NCI-H2171 (cell line): ENCODE results near the gene GSK3B.

ENCODE experiments used
- DNase-seq: peaks from one replicate; lab custom pipeline; 2025; lab: John Stamatoyannopoulos, UW

GSK3B gene

DNA sequence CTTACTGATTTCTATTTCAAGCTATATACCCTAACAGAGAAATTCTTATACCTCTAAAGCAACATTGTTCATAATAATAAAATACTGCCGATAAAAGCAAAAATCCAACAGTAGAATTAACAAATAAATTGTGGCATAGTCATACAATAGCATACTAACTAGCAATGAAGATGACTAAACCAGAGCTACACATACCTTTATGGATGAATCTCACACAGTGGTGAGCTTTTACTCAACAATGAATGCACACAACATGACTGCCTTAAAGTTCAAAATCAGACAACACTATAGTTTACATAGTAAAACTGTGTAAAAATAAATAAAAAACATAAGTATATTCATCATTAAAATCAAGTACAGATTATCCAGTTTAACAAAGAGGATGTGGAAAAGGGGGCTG lies 213.3 kb downstream of the GSK3B start:
- no peak for DNase-seq

DNA sequence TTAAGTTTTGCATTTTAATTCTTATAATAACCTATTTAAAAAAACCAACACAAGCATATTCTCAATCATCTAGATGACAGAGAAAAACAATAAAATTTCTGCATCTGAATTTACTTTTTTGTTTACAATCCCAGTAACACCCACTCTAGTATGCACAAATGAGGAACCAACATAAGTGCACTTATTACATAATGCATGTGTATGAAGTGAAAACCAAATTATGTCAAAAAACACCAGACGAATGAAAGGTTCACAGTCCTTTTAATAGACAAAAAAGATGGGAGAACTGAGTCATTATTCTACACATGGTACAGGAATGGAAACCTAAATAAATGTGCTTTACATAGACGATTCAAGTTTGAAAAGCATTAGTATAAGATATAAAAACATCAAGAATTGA lies 220.6 kb downstream of the GSK3B start:
- no peak for DNase-seq

DNA sequence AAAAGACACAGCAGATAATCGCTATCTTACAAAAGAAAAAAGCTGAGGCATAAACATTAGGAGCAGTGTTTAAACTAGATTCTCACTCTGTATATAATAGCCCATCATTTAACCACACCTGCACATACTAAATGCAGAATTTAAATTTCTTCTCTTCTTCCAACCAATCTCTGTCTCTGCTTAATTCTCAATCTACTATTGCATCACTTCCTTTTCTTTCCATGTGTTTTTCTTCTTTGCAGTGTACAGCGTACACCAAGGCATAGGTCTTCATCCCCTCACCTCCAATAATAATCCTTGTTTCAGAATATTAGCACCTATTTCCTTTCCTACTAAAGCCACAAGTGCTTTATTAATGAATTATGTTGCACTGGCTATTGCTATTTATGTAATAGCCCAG lies 221.5 kb downstream of the GSK3B start:
- no peak for DNase-seq

DNA sequence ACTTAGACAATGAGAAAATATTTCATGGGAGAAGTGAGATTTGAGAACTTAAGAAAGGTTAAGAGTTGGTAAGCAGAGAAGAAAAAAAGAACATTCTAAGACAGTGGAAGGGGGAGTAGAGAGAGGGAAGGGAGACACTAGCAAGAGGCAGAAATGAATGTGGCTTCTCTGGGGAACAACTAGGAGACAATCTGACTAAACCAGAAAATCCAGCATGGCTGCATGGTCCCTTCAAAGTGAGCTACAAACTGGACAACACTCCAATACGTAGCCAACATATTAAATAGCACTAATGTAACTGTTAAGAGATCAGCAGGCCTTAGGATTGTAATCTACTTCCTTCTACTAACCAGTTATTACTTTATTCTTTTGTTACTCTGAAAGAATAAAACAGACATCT lies 222.7 kb downstream of the GSK3B start:
- DNase-seq, result no peak

DNA sequence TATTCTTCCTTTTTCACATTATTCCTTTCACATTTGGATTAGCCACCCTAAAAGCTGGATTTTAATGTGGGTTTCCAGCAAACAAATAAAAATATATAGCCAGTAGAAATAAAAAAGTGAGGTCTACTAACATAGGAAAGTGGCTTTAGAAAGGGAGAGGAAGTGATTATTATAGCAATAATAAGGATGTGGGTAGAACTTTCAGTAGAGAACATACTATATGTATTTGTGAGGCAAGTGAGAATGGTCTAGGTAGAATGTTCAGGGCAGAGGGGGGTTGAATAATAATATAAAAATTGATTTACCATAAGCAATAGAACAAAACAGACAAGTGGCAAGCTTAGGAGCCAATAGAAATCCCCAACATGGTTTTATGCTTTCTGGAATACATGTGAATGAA lies 223.7 kb downstream of the GSK3B start:
- no peak for DNase-seq

DNA sequence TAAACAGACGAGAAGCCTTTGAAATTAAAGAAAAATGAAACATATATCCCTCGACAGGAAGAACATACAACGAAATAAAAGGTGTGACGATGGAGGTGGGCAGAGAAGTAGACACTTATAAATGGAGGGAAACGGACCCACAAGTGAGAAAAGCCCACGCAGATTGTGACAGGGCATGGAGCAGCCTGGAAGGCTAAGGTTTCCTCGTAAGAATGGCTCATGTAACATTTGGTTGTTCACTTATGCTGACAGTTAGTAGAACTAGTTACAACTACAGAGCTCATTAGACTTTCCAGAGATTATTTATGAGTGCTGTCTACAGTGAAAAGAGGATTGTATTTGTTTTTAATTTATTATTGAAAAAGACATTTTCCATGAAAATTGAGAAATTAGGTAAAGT lies 229.8 kb downstream of the GSK3B start:
- no peak for DNase-seq

DNA sequence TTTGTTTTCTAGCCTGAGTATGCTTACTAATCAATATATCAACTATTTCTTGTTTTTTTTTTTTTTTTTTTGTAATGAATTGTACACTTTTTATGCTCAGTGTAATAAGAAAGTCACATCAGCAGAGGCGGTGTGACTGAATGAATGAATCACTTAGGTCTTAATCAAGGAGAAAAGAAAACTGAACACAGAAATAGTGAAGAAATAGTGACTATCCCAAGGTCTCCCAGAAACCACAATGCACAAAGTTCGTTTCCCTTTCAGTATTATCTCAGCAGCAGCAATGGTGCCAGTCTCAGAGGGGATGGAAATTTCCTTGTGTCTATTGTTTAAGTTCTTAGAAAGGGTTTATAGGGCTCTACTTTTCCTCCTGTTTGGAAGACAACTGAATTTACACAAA lies 231.6 kb downstream of the GSK3B start:
- DNase-seq, result no peak

DNA sequence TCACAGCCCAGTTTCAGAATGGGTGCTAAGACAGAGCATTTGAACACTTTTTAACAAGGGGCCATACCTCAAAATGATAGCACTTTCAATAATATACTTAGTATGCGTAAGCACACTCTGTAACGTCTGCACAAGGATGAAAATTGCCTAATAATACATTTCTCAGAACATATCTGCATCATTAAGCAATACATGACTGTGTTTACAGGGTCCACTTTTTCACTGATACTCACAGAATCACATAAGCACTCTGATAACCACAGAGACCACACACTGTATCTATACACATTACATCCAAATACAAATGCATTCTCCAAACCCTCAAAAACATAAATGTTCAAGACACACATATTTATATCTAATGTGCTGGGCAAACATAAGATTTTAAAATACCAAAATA lies 232.6 kb downstream of the GSK3B start:
- no peak for DNase-seq

DNA sequence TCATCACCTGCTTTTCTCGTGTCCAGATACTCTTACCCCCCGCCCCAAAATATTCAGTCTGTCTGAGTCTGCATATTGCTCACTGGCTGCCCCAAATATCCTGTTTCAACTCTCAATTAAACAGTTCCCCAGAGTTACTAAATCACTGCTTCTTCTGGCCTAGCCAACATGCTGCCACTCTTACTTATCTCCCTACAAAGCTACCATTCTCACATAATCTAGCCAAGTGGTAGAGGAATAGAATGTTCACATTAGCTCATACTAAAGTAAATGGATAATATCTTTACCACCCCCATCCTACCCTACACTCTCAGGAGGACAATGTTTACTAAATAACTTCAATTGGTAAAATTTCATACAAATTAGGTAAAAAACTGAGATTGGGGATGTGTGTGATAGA lies 234.5 kb downstream of the GSK3B start:
- no peak for DNase-seq

DNA sequence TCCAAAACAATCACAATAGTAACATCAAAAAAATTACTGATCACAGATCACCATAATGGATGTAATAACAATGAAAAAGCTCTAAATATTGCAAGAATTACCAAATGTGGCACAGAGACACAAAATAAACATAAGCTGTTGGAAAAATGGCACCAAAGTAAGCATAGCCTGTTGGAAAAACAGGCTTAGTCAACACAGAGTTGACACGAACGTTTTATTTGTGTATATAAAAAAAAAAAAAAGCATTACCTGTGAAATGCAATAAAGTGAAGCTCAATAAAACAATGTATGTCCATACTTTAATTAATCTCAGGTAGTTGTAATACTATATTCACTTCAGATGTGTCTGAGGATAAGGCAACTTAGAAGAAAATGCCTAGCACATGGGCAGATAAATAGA lies 235.3 kb downstream of the GSK3B start:
- DNase-seq, result no peak

DNA sequence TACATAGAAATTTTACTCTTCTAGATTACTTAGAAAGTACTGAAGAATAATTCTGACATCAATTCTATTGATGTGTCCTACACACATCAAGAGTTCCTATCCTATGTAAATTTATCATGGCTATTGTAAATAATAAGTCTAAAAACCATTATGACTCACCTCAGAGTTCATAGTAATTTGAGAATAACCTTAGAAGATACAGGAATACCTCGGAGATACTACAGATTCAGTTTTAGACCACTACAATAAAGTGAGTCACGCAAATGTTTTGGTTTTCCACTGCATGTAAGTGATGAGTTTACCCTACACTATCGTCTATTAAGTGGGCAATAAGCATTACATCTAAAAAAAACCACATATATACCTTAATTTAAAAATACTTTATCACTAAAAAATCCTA lies 237.6 kb downstream of the GSK3B start:
- no peak for DNase-seq

DNA sequence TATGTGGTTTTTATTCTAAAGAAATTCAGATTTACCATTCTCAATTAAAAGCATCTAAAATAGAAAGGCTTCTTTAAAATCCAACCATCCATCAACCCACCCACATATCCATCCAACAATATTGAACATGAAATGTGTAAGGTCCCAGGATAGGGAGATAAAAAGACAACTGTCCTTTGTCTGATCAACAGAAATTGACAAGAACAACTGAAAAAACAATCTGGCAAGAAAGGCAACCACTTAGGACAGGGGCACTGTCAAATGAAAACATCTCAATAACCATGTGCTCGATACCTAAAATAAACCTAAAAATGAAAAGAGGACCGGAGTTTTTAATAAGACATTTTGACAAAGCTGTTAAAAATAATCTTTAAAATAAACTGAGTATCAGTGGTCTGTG lies 245.1 kb downstream of the GSK3B start:
- DNase-seq, result no peak

DNA sequence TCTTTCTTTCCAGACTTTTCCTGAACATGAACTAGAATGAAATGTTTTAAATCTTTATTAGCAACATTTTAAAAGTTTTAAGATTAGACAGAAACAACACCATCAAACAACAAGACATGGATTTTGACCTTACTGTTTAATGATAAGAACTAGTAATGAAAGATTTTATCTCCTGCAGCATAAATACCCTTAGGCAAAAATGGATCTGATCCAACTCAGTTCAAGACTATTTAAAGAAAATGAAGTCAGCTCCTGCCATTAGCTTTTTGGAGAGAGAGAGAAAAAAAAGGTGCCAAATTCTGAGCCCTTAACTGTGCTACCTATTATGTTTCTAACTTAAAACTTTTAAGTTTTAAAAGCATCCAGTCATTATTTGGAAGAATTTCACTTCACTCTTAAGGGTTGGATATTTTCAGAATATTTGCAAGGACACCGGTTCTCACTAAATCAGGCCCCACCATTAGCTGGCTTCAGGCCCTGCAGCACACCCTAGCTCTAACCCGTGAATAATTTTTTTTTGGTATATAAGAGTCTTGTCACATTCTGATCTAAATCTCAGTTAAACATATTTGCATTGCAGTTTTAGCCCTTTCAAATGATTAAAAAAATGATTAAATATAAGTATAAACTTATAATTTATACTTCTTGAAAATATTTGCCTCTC lies 252.3 kb downstream of the GSK3B start:
- DNase-seq, result no peak

DNA sequence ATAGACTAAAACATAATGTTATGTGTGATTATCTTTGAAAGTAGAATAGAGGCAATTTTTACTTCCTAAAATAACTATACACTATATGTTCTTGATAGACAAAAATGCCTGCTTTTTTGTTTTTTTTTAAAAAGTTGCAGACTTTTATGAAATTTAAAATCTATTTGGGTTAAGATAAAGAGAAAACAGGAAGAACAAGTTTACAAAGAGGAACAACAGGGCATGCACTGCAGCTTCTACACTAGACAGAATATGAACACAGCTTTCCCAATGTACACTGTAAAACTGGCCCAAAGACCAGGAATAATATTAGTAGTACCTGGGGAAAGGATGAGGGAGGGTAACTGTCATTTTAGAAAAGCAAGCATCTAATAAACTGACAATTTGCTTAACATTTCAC lies 258.7 kb downstream of the GSK3B start:
- no peak for DNase-seq

DNA sequence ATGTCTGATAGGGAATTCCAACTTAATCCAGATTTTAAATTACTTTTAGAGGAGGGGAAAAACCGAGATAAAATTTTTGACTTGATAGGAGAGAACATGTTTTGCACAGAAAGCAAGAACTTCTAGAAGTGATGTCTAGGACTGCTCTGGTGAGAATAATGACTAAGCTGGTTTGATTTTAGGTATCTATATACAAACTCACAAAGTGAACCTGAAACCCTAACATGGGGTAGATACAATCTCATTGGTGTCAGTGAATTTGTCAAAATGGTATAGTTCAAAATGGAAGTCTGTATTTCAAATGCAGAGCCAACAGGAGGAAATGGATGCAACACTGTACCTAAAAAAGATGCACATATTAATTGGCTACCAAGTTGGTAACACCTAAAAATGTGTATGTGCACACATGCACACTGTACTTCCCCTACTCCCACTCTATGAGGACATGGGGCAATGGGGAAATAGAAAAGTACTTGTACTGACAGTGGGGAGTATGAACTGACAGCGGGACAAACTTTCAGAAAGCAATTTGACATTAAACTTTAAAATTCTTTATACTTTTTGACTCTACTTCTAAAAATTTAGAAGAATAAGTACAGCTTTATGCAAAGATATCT lies 259.4 kb downstream of the GSK3B start:
- DNase-seq, result no peak

DNA sequence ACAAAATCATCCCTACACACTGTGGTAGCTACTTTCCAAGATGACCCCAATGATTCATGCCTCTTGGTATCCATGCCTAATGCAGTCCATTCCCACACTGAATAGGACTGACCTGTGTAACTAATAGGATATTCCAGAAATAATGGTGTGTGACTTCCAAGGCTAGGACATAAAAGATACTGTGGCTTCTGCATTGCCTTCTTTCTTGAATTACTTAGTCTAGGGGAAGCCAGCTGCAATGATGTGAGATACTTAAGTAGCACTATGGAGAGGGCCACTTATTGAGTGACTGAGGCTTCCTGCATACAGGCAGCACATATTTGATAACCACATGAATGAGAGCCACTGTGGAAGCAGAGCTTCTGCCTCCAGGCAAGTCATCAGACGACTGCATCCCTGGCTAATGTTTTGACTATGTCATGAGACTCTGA lies 262.3 kb downstream of the GSK3B start:
- DNase-seq, result no peak

DNA sequence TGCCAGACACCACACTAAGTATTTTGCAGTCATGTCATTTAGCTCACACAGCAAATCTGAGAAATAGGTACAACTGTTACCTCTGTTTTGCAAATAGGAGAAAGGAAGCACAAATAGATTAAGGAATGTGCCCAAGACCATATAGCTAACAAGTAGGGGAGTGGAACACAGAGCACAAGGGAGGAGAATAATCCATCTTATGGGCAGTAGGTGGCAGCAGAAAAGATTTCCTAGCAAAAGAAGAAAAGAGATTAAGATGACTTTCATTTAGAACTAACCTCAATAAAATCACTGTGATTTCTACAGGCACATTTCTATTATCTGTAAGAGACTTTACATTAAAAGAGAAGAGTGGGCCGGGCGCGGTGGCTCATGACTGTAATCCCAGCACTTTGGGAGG lies 263.2 kb downstream of the GSK3B start:
- no peak for DNase-seq

DNA sequence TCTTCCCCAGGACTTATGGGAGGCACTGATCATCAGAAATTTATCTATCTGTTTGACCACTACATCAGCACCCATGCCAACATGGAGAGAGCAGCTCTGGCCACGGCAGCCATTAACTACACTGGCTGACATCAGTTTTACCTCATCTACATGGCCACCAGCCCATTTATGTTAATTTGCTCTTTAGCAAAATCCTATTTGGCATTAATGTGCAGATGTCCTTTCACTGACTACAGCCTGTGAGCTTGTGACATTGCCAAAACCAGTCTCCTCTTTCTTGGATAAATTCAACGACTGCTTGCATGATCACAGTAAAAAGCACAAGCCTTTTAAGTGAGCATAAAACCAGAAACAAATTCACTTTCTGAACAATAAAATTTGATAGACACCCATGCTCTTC lies 264.8 kb downstream of the GSK3B start:
- no peak for DNase-seq

DNA sequence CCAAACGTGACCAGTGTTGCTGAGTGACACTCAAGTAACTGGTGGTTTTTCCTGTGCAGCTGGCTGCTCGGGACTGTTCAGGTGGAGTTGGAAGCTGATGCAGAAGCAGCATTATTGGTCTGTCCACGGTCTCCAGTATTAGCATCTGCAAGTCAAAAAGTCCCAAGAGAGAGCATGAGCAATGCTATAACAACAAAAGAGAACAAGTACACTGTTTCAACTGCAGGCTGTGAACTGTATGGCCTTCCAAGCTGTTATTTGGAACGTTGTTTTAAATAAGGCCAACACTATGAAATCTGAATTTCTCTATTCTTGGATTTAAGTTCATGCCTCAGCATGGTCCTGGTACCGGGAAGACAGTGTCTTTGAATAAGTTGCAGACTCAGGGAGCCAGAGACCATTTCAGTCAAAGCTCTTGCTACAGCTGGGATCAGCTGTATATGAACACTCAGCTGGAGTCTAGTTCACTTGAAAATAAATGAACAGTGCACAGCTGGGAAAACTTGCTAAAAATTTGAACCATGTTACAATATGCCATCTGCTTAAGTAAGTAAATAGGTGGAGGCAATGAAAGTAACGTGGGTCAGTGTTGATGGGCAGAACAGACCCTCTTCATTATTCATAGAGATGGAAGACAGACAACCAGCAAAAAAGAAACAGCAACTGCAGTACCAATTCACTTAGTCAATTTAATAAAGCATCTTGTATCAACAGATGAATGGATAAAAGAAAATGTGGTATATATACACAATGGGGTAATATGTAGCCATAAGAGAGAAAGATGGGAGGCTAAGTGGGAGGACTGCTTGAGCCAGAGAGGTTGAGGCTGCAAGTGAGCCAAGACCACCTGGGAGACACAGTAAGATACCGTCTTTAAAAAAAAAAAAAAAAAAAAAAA lies 267.3 kb downstream of the GSK3B start:
- DNase-seq, result no peak

DNA sequence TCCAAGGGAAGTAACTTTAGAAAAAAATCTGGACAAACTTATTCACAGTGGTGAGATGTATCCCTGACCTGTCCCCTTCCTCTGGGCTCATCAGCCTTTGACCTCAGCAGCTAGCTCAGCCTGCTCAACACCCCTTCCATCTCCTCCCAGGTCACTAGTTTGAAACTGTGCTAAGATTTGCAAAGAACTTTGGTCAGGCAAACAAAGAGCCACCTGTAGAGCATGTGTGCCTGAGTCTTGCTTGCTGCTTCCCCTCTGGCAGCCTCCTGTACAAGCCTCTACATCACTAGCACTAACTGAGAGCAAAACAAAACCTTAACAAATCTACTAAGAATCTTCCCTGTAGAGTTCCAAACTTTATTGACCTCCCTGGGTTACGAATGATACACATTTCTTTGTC lies 268.4 kb downstream of the GSK3B start:
- no peak for DNase-seq

DNA sequence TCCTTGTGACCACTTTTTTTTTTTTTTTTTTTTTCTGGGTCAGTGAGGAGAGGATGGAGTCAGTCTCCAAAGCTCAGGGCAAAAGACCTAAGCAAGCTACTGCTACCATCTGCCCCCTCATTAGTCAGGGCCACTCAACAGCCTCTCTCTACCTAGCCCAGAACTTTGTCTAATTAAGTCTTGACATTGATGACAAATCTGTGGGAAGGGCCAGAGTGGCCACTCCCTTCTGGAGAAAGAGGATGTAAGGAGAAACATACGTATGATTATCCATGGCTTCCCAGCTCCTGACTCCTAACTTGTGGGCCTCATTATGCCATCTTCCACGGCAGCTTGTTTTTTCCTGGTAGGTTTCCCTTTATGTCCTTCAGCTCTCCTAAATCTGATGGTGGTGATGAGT lies 274.4 kb downstream of the GSK3B start:
- DNase-seq, result no peak

DNA sequence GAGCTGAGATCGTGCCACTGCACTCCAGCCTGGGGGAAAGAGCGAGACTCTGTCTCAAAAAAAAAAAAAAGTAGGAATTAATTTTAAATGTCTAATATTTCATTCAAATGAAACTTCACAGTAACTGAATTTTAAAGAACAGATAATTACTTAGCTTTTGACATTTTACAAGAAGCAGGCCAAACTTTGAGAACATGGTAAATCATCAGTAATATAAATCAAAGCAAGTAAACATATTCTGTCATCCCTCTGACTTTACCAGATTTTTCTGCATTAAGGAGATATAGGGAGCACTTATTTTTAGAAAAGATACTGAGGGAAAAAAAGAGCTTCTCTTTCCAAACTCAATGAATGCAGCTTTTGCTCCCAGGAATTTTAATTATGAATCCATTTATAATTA lies 275.3 kb downstream of the GSK3B start:
- DNase-seq, result no peak
